Stimulated activated CD8-positive, alpha-beta memory T cell treated with anti-CD3 and anti-CD28 coated beads, Interleukin-2, amount 100 ng/mL, for 1 hour (primary cell): ENCODE results near the gene LYPD1.
"Not testable (repeated sequence)": the region's sequence is repeated elsewhere in the genome, so short reads cannot be mapped to it uniquely, and the experiment has no call there.

Experiments used
- DNase-seq, 2 donors: peaks; one replicate each; pipeline ENCODE4 v3.0.0-alpha.2; 2020; ENCODE audit warnings: low read depth in 2 of 2

The LYPD1 gene, protein sequence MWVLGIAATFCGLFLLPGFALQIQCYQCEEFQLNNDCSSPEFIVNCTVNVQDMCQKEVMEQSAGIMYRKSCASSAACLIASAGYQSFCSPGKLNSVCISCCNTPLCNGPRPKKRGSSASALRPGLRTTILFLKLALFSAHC

DNA sequence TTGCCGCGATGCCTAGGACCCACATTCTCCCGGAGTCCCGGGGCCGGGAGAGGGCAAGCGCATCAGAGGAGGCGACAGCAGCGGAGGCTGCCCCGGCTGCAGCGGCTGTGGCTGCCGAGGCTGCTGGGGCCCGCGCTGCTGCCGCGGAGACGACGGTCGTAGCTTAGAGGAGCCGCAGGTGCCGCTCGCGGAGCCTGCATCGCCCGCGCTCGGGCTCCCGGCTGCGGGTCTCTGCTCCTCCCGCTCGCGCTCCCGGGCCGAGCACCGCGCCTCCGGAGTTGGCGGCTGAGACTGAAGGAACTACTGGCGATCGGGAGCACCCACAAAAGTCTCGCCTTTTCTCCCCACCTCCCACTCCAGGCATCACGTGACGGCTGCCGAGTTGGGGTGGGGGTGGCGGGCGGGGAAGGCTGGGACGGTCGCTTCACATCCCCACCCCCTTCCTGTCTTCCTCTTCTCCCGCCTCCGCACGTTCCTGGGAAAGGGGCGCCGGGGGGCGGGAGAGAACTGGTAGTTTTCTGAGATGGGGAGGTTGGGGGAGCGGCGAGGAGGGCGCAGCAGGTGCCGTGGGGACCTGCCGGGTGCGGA, at the start of gene LYPD1:
LYPD1 (minus strand) TSS at position 298 of the 588 bp plus-strand sequence; CDS start at position 25, 273 bp downstream.
- DNase-seq = no peak

DNA sequence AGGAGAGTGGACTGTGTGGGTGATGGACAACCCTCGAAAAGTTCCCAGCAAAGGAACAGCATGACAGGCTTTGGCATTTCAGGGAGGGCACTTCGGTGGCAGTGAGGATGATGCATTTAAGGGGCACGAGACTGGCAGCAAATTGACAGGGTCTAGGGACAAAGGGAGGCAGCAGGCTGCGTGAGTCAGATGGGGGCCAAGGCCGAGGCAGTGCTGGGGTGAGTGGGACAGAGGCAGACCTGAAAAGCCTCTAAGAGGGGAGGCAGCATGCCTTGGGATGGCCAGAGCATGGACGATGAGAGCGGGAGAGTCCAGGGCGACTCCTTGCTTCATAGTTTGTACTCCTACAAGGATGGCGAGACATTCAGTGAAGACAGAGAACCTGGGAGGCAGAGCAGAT, 49.5 kb upstream of the LYPD1 start:
- DNase-seq = no peak

DNA sequence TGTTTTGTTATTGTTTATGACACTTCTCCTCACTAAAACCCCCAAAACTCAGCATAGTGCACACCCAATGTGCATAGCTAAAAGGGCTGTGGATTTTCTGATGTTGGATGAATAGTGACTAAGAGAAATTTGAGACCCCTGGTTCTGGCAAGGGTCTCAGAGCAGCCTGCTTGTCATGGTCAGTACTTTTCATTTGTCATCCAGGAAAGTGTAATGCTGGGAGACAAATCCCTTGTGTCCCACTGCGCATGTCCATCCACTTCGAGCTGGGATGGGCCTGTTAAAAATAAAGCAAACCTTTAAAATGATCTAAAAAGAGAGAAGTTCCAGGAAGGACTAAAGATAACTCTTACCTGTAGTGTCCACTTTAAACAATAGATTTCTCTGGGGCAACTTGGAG, 46.9 kb upstream of the LYPD1 start:
- no peak for DNase-seq

DNA sequence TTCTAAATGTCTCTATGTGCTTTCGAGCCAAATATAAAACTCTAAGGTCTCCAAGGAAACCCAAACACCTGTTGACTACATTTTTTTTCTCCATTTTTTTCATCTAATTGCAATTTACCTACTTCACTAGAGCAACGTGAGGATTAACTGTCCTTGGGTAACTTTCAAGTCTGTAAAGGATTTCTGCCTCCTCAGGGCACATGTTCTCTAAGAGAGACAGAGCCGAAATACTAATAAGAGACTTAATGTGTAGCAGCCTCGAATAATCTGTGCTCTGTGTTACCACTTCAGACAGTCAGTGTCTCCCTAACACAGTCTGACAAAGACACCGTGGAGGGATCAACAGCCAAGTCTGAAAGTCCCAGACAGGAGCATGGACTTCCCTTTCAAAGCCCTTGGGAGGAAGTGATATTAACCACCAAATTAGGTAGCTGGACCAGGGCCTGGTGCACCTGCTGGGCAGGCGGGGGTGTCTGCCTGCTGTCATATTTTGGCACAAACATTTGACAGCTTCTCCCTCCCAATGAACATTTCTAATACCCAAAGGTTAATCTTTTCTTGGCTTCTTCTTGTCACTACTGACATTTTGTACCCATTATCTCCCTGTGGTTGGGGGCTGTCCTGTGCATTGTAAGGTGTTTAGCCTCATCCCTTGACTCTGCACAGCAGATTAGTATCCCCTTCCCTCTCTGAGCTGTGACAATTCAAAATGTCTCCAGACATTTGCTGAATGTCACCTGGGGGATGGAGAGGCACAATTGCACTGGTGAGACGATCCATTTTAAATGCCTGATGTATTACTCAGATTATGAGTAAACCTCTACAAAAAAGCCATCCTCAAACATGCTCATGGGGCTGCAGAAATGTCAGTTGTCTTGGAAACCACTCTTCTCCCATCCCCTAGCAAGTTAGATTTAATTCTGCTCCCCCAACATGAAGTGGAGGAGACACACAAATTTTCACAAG, 45.7 kb upstream of the LYPD1 start:
- DNase-seq = no peak

DNA sequence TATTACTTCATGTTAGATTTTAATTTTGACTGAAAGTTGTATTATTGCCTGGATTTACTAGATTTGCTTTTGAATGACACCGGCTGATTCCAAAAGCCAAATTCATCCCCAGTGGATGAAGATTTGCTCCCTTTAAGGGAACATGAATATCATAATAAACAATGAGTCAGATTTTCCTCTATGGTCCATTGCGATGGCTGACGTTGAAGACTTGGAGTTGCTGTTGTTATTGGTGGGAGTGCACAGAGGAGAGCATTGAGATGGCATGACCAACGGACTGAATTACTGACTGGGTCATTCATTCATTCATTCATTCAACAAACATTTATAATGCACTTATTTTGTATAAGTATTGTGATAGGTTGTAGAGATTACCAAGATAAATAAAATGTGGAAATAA, 33.4 kb upstream of the LYPD1 start:
- DNase-seq = no peak

DNA sequence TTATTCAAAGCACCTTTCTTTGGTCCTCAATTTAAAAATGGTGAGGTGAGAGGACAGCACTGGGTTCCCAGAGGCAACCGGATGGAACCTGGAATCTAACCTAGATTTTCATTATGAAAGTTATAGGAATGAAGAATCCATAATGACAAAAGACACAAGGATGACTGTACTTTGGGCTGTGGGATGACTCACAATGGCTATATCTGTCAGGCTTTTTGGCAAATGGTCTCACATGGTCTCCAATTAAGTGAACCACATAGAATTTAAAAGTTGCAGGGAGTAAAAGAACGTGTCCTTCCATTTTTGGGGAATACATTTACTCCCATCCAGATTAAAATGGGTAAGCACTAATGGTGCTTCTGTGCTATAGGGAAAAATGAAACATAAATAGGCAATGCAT, 31.8 kb upstream of the LYPD1 start:
- DNase-seq = no peak

DNA sequence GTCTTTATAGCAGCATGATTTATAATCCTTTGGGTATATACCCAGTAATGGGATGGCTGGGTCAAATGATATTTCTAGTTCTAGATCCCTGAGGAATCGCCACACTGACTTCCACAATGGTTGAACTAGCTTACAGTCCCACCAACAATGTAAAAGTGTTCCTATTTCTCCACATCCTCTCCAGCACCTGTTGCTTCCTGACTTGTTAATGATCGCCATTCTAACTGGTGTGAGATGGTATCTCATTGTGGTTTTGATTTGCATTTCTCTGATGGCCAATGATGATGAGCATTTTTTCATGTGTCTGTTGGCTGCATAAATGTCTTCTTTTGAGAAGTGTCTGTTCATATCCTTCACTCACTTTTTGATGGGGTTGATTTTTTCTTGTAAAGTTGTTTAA, 29.8 kb upstream of the LYPD1 start:
- not testable (repeated sequence) for DNase-seq

DNA sequence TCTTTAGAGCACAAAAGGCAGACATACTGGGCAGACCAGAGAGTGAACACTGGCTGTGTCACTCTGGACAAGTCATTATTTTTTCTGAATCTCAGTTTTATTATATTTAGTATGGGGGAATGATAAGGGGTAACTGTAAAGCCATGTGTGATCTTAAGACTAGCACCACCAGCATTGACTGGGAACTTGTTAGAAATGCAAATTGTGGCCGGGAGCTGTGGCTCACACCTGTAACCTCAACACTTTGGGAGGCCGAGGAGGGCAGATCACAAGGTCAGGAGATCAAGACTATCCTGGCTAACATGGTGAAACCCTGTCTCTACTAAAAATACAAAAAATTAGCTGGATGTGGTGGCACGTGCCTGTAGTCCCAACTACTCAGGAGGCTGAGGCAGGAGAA, 28.3 kb upstream of the LYPD1 start:
- DNase-seq = not testable (repeated sequence)

DNA sequence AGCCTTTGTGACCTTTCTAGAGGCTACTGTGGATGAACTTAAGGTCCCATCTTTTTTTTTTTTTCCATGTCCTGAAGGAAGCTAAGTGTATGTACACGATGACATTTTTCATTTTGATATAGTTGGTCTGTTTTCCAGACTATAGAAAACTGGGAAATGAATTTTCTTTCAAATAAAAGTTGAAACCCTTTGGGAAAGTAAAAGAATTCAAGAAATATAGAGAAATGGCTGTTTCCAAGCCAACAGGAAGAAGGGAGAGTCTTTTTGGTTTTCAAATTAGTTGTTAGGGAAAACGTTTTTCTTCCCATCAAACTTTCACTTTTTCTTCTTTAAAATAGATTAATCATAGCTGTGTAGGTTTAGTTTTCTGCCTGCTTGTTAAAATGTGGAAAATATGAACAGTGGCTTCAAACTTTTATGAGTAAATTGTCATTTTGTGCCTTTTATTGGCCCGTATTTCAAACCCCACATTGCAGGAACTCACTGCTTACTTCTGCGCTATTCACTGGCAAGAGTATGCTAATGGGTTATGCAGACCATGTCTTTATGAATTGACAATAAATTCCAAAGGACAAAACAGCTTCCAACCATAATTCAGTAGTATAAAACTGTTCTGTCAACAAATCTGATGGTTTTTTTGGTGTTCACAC, 27.7 kb upstream of the LYPD1 start:
- DNase-seq = no peak

DNA sequence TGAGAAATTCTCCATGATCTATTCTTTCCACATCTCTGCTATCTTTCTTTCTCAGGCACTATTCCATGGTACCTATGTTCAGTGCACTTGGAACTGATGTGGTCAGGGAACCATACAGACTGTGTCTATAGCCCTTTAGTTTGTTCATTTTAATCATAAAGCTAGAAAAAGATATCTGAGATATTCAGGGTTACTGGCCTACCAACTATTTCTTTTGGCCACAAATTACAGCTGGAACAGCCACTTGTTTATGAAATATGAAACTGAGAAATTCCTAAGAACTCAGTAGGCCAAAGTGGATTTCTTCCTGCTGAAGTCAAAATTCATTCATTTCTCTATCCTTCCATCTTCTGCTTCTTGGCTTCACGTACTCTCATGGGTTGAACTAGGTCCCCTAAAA, 22.8 kb upstream of the LYPD1 start:
- no peak for DNase-seq

DNA sequence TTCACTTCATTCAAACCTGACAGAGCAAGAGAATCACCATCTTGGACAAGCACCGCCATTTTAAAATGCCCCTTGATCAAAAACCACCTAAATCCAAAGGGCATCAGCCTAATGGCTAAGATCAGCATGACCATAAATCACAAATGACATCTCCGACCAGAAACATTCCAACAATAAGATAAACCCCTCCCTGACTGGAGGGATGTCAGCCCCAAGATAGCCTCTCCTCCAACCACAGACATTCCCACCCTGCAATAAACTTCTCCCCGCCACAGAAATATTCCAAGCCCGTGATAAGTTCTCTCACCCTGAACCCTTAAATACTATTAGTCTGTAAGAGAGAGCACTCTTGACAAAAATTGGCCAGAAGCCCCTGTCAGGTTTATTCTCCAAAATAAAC, 21.6 kb upstream of the LYPD1 start:
- DNase-seq = no peak

DNA sequence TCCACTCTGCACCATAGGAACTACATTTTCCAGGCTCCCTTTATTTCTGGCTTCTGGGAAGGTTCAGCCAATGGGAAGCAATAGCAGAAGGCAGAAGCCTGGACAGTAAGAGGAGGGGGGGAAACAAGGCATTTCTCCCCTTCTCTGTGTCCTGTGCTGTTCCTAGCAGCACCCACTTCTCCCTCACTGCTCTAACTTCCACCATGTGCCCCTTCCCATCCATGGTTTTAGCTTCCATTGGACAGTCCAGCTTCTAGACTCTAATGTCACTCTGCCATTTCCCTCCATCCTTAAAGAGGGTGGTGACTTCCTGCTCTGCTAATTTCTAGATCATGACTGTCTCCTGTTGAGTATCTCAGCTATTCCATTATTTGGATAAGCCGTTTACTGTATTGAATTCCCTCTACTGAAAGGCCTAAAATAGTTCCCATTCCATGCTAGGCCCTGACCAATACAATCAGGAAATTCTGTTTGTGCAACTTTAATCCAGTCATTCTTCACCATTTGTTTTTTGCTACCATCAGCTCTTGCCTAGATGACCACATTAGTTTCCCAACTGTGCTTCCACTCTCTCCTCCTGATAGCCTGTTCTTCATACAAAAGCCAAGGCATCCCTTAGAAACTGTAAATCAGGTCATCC, 20.8 kb upstream of the LYPD1 start:
- no peak for DNase-seq

DNA sequence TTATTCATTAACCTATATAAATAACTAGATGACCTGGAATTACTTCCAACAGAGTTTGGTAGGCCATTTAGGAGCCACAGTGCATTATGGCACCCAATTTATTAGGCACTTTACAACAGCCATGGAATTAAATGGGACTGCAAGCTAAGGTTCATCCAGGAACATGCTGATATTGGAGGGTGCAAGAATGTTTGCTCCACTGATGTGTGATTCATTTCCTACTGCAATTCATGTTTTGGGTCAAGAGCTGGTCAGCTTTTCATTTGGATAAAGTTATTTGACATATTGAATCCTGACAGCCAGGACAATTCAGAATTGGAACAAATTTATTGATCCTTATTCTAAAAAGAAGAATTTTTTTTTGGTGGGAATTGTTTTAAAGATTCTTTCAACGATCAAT, 11.8 kb upstream of the LYPD1 start:
- no peak for DNase-seq

DNA sequence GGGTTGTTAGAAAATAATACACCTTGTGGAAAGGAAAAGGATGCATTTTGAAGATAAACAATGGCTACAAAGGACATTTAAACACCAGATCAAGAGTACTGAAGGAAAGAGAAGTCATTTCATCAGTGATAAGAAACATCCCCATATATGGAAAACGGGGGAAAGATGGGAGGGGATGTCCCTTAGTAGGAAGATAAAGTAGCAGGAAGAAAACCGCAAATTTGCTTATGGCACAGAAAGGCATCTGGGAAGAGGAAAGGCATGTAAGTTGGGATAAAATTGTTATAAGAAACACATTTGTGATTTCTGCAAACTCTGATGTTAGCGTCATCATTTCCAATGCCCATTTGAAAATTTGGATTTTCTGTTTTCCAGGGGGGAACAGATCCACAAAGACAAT, 10.5 kb upstream of the LYPD1 start:
- no peak for DNase-seq

DNA sequence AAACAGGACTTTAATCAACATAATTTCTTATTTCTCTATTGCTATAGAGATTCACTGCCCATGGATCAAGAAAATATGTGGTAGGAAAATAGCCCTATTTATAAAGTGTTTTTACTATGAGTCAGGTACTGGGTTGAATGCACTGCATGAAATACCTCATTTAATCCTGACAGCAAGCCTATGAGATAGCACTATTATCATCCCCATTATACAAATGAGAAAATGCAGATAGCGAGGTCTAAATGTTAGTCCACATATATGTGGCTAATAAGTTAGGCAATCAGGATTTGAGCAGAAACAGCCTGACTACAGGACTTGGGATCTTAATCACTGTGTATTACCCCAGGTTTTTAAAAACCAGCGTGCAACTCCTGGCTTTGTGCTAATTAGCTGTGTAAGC, 8.5 kb upstream of the LYPD1 start:
- DNase-seq = no peak

DNA sequence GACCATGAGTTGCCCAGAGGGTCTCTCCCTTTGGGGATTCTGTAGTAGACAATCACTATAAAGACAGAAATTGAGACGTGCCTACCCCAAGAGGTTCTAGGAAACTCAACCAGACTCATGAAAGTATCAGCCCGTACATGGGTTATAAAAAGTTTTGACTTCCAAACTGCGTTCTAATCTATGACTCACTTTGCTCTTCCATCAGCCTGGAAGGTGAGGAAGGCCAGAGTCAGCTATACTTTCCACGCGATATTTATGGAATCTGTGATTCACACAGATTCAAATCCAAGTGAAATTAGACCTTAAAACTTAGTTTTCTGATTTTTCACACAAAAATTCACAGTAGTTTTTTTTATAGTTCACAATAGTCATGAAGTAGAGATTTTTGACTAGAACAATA, 7.7 kb upstream of the LYPD1 start:
- DNase-seq = no peak

DNA sequence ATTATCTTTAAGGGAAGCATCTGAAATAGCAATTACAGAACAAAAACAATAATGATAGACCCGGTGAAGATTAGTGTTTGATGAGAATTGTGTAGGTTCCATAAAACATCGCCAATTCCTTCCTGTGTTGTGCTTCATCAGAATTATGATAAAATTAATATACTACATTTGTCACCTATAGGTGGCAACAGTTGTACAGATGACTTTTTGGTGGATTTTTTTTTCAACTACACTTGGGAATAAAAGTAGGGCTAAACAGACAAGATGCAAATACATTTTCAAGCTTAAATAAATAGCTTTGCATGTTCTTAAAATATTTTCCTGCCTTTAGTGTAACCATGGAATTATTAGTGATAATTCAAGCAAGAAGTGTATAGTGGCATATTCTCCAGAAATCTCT, 7.0 kb upstream of the LYPD1 start:
- no peak for DNase-seq

DNA sequence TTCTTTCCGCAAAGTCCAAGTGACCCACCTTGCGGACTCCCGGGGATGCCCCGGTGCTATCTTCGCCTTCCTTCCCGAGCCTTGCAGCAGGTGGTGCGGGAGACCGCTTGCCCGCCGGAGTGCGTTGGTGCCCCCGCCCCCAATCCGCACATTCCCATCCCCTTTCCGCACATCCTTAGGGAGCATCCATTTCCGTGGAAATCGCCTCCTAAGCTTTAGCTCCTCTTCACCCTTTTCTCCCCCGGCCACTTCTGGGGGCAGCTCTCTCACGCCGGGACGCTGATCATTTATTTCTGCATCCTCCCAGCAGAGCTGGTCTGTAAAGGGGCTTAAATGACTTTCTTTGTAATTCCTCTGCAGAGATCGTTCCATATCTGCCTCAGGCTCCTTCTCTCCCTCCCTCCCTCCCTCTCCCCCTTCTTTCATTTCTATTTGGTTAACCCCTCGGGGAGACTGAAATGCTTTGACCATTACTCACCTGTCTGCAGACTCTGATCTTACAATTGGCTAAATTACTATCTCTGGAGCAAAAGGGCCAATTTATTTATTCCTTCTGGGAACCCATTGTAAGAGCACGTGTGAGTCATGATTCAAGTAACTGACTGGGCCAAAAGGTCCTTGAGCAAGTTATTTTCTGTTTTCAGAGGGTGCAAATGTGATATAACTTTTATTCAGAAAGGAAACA, 1.3 kb upstream of the LYPD1 start:
- DNase-seq = no peak

DNA sequence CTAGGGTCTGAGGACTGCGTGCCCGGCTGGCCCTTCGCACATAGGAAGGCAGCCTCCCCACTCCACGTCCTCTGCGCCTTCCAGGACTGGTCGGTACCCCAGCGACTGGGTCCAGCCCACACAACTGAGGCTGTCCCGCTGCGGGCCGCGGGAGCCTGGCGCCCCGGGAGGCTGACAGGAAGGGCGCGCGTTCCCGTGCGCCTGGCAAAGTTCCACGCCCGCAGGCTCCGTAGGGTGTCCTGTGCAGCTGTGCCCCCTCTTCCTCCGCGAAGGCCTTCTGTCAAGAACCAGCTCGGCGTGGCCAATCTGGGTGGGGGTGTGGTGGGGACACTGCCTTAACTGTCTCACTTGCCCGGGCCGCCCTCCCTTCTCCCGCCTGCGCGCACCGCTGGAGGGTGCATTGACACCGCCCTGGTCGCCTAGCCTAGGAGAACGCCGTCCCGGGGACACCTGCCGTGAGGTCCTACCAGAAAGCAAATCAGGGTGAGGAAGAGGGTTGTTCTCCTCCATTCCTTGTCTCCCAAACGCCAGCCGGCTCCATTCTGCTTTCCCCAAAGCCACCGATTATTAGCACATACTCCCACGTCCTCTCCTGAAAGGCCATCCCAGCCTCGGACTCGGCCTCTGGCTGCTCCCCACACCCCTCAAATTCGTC, 618 bp upstream of the LYPD1 start:
- DNase-seq = no peak

DNA sequence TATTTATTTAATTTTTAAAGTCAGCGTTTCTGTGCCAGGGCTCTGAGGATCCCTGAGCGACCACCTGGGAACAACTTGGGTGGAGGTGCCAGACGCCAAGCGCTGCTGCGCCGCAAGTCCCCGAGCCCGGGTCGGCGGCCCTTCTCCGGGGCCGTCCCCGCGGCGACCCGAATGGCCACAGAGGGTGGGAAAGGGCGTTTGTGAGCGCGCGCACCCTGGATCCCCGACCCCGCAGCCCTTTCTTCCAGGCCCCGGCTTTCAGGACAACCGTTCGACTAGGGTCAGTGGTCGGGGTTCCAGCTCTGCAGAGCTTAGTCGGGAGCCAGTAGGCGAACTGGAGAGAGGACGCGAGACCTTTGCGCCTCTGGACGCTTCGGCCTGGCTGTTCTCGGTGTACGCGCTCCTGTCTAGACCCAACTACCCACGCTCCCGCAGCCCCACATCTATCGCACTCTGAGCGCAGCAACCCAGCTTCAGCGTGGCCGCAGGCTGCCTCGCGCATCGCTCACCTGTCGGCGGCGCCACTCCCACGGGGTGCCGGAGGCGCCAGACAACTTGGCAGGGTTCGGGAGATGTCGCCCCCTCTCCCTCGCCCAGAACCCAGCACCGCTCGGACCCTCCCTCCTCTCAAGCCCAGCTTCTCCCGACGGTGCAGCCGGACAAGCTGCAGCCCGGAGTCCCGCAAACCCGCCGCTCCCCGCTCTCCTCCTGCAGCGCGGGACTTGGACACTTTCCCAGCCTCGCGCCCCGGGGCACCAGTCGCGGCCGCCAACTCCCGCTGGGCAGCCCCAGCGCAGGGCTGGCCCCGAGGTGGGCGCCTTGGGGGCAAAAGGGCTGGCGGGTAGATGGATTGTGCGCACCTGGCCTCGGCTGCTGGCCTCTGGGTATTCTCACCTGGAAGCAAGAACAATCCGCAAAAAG, 758 bp downstream of the LYPD1 start:
- DNase-seq = no peak
